B cell (primary cell): ENCODE results near the gene CDKAL1.

Experiments
- EZH2 ChIP-seq: IDR thresholded peaks from 2 replicates; pipeline ENCODE4 v1.6.1; 2012; ENCODE audit warnings: borderline replicate concordance, low read depth, mild to moderate bottlenecking, moderate library complexity, low read length; ENCODE audit not compliant: insufficient read depth, poor library complexity, severe bottlenecking
- TF ChIP-seq, protein P1 (sequence below): fragments of 200-600 bp; IDR thresholded peaks from one replicate; pipeline ENCODE4 v1.8.0; 2022; ENCODE audit warnings: antibody characterized with exemption, mild to moderate bottlenecking

DNA sequence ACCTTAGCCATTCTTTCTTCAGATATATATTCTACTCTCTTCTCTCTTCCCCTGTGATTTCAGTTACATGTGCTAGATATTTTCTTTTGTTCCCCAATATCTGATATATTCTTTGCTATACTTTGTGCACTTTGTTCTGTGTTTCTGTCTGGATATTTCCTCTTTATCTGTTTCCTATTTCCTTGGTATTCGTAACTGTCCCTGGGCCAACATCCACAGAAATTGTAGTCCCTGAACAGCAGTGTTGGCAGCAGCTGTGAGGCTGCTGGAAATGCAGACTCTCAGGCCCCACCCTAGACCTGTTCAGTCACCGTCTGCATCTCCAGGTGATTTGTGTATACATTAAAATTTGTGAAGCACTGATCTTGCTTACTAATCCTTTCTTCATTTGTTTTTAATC, 536.4 kb downstream of the CDKAL1 start:
- TF ChIP-seq, protein P1, sequence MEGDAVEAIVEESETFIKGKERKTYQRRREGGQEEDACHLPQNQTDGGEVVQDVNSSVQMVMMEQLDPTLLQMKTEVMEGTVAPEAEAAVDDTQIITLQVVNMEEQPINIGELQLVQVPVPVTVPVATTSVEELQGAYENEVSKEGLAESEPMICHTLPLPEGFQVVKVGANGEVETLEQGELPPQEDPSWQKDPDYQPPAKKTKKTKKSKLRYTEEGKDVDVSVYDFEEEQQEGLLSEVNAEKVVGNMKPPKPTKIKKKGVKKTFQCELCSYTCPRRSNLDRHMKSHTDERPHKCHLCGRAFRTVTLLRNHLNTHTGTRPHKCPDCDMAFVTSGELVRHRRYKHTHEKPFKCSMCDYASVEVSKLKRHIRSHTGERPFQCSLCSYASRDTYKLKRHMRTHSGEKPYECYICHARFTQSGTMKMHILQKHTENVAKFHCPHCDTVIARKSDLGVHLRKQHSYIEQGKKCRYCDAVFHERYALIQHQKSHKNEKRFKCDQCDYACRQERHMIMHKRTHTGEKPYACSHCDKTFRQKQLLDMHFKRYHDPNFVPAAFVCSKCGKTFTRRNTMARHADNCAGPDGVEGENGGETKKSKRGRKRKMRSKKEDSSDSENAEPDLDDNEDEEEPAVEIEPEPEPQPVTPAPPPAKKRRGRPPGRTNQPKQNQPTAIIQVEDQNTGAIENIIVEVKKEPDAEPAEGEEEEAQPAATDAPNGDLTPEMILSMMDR, result no peak
- TF ChIP-seq EZH2, result no peak
